Erythroblast (primary cell): ENCODE measurements around the gene RPL31.

Experiments
- GATA1 ChIP-seq: IDR thresholded peaks from 2 replicates; pipeline ENCODE4 v1.6.1; 2011; ENCODE audit warnings: low read depth, mild to moderate bottlenecking, control low read depth, low read length, moderate library complexity
- POLR2A ChIP-seq: IDR thresholded peaks from 2 replicates; pipeline ENCODE4 v1.6.1; 2011; ENCODE audit warnings: mild to moderate bottlenecking, low read length

GRCh38 chr2:101006065-101006715 is 4.1 kb downstream of the RPL31 start:
- TF ChIP-seq POLR2A (no peak), GATA1 (no peak)
